GM18870 (cell line): ENCODE measurements around the gene NT5DC2.

Source experiments
- ATAC-seq: cut with Tn5 transposase; IDR thresholded peaks from one replicate; pipeline ENCODE4 v1.9.1; 2021; ENCODE audit warnings: moderate library complexity; ENCODE audit not compliant: unreplicated experiment

NT5DC2 gene

DNA sequence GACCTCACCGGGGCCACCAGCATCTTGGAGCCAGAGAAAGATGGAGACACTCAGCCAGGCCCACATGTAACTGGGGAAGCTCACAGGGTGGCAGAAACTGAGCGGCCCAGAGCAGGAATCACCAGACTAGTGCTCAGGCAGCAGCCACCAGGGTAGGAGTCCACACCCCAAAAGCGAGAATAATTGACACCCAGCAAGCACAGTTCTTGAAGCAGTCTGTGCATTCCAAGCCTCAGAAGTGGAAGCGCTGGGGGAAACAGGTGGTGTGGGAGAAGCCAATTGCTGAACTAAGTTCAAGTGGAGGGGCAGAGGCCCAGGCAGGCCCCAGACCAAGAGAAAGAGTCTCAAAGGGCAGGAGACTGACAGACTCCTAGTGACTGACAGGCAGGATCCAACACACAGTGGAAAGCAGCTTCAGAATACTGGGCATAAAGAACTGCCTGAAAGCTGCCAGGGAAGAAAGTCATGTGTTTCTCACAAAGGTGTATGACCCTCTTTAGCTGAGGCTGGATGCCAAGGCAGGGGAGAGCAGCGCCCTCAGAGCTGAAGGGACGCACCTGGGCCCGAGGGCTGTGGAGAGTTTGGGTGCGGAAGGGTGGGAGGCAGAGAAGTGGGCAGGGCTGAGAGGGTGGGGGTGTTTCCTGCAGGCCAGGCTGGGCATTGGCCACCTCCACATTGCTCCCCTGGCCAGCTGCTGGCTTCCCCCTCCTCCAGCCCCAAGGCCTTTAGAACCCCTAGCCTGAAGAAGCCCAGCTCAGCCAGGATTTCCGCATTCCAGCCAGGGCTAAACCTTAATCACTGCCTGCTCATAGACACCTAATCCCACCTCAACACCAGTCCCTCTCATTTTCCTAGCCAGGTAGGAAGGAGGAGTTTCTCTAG is 7.7 kb downstream of the NT5DC2 start:
- ATAC-seq, result no peak

GRCh38 chr3:52524752-52525679 is 8.6 kb downstream of the NT5DC2 start:
- no peak for ATAC-seq

DNA sequence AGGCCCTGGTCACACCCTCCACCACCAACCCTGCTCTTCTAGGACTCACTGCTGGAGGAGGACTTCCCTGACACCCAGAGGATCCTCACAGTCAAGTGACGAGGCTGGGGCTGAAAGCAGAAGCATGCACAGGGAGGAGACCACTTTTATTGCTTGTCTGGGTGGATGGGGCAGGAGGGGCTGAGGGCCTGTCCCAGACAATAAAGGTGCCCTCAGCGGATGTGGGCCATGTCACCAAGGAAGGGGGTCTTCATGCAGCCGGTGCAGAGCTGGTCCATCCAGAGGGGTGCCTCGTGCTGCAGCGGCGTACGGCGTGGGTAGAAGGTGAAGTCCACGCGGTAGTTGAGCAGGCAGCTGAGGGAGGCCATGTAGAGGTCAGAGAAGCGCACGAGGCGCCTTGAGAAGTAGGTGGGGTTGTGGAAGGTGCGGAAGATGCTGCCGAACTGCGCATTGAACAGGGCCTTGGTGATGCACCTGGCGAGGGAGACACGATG is 9.4 kb downstream of the NT5DC2 start:
- no peak for ATAC-seq

- no peak for ATAC-seq
Observed at GRCh38 chr3:52523386-52524257, 10.0 kb downstream of the NT5DC2 start.

DNA sequence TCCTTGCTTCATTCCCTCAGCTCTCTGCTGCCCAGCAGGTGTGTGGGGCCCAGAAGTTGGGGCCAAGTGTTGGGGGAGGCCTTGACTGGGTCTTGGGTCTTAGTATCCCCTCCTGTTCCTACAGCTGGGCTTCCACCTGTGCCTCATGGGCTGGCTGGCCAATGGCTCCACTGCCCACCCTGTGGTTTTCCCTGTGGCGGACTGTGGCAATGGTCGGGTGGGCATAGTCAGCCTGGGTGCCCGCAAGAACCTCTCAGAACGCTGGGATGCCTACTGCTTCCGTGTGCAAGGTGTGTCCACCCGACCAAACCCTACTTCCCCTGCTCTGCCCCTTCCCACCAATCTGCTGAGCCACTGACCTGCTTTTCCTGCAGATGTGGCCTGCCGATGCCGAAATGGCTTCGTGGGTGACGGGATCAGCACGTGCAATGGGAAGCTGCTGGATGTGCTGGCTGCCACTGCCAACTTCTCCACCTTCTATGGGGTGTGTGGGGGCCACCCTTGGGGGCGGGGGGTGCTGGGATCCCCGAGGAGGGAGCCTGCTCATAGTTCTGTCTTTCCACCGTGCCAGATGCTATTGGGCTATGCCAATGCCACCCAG is 10.9 kb downstream of the NT5DC2 start:
- no peak for ATAC-seq

GRCh38 chr3:52521881-52522650 is 11.6 kb downstream of the NT5DC2 start:
- ATAC-seq, result no peak

GRCh38 chr3:52521488-52521824 is 12.2 kb downstream of the NT5DC2 start:
- ATAC-seq, result no peak

DNA sequence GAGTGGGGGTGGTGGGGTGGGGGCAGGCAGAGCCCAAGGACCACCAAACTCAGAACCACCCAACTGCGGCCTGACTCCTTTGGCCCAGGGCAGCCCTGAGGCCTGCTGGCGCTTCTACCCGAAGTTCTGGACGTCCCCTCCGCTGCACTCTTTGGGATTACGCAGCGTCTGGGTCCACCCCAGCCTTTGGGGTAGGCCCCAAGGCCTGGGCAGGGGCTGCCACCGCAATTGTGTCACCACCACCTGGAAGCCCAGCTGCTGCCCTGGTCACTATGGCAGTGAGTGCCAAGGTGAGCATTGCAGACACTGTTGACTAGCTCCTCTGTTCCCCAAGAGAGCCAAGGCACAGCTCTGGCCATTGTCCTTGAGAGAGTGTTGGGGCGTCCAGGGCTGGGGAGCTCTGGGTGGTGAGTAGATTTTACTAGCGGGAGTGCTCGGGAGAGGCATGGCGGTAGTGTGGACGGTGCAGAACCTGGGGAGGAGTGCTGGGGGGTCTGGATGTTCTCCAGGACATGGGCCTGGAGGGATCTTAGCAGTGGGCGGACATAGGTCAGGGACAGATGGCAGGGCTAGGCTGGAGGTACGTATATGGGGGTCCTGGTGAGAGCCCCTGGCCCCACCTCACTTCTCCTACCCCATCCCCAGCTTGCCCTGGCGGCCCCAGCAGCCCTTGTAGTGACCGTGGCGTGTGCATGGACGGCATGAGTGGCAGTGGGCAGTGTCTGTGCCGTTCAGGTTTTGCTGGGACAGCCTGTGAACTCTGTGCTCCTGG is 12.8 kb downstream of the NT5DC2 start:
- ATAC-seq, result no peak

- no peak for ATAC-seq
Observed at GRCh38 chr3:52520141-52520667, 13.5 kb downstream of the NT5DC2 start.

GRCh38 chr3:52519445-52520140 is 14.1 kb downstream of the NT5DC2 start:
- ATAC-seq, result no peak

DNA sequence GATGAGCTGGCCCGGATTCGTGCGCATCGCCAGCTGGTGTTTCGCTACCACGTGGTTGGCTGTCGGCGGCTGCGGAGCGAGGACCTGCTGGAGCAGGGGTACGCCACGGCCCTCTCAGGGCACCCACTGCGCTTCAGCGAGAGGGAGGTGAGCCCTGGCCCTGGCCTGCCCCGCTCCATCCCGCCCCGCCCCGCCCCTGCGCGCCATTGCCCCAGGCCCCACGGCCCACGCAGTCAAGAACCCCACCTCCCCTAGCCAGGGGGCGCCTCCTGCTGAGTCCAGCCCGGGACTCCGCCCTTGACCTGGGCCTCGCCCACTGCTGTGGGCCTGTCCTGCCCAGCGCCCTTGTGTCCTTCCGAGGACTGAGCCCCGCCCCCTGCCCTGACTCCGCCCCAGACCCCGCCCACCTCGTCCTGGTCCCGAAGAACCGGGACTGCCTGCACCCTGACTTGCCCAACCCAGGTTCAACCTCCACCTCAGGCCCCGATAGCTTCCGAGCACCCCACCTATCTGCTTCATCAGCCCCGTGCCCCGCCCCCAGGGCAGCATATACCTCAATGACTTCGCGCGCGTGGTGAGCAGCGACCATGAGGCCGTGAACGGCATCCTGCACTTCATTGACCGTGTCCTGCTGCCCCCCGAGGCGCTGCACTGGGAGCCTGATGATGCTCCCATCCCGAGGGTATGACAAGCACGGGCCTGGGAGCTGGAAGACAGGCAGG is 14.8 kb downstream of the NT5DC2 start:
- no peak for ATAC-seq

DNA sequence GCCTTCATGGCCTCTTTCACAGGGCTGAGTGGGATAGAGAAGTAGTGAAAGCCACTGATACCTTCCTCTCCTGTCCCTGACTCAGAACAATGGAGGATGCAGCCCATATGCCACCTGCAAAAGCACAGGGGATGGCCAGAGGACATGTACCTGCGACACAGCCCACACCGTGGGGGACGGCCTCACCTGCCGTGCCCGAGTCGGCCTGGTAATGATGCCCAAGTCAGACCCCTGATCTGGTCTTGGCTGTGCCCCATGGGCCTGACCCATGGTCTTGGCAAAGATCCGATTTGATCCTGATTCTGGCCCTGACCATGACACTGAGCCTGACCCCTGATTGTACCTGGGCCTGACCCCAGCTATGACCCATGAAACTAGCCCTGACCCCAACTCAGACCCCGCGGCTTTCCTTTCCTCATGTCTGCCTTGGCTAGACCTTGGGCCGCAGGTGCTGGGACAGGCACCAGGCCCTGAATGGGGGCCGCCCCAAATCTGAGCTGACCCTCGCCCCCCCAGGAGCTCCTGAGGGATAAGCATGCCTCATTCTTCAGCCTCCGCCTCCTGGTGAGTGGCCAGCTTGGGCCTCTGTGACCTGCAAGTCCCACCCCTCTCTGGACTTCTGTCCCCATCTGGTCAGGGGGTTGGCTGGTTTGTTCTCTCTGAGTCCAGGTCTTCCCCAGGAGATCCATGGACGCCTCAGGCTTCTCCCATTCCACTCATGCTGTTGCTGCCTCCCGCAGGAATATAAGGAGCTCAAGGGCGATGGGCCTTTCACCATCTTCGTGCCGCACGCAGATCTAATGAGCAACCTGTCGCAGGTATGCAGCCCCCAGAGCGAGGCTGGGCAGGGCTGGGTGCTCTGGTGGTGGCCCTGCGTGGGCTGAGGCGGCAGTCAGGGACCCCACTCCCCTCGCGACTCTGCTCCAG is 15.6 kb downstream of the NT5DC2 start:
- ATAC-seq, result no peak

DNA sequence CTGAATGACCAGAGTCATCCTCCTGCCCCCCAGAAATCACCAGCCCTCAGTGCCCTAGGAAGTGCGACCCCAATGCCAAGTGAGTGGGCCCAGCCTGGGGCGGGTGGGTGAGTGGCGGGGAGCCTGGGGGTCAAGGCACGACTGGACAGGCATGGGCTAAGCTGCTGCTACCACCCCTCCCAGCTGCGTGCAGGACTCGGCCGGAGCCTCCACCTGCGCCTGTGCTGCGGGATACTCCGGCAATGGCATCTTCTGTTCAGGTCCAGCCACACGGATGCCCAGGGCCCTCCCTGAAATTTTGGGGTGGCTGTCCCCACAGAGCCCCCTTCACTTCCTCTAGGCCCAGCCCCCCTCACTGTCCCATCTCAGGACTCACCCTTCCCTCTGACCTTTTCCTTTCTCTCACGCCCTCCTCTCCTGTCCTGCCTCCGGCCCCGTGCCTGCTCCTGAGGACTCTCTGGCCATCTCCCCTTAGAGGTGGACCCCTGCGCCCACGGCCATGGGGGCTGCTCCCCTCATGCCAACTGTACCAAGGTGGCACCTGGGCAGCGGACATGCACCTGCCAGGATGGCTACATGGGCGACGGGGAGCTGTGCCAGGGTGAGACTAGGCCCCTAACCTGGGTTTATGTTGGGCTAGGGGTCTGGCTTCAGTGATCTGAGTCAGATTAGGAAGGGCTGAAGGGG is 17.0 kb downstream of the NT5DC2 start:
- no peak for ATAC-seq

- no peak for ATAC-seq
Observed at GRCh38 chr3:52515192-52515591, 18.5 kb downstream of the NT5DC2 start.

- no peak for ATAC-seq
Observed at GRCh38 chr3:52514576-52514975, 19.1 kb downstream of the NT5DC2 start.

GRCh38 chr3:52513281-52513680 is 20.4 kb downstream of the NT5DC2 start:
- ATAC-seq, result no peak
